Brain microvascular endothelial cell (primary cell): ENCODE measurements around the gene MAP4.

Experiments
- DNase-seq: peaks from one replicate; pipeline ENCODE4 v3.0.0-alpha.2; 2020
- H3K27ac ChIP-seq: fragments of 250-450 bp; sonication (Bioruptor Pico); 2 replicates; pipeline ENCODE4 v1.5.1; 2020; ENCODE audit warnings: mild to moderate bottlenecking, moderate library complexity
- H3K27me3 ChIP-seq: fragments of 250-450 bp; sonication (Bioruptor Pico); replicated peaks from 2 replicates; pipeline ENCODE4 v1.5.1; 2020; ENCODE audit warnings: mild to moderate bottlenecking
- H3K36me3 ChIP-seq: fragments of 250-450 bp; sonication (Bioruptor Pico); replicated peaks from 2 replicates; pipeline ENCODE4 v1.5.1; 2020; ENCODE audit warnings: mild to moderate bottlenecking
- H3K4me3 ChIP-seq: 2 replicates; pipeline ENCODE4 v1.5.1; 2011; ENCODE audit warnings: low read depth, mild to moderate bottlenecking, control low read depth, low read length, moderate library complexity
- CTCF ChIP-seq: IDR thresholded peaks from 2 replicates; pipeline ENCODE4 v1.5.1; 2011; ENCODE audit warnings: low read depth, mild to moderate bottlenecking, moderate library complexity, low read length, control low read depth, inconsistent platforms; ENCODE audit errors: missing control alignments
- in situ Hi-C: cut with HindIII; loops from 2 replicates; pipeline ENCODE4 v1.10.0; 2017; ENCODE audit warnings: low sequenced_read_pairs, low pct_ligation_motif_present

MAP4 gene

GRCh38 chr3:47856669-47857068 is 159.5 kb downstream of the MAP4 start:
- Histone ChIP-seq H3K27me3 (no peaks in the 10 kb centered on the region), H3K27ac (no peak overlapping the region), H3K4me3 (no peak overlapping the region), H3K36me3 (peaks cover 92% of the 10 kb centered on the region)
- DNase-seq = no peak
- in situ Hi-C loops = no loop called here
- TF ChIP-seq CTCF = no peak

GRCh38 chr3:47855461-47856383 is 160.5 kb downstream of the MAP4 start:
- H3K36me3 ChIP-seq = peaks cover 94% of the 10 kb centered on the region
- DNase-seq = no peak
- TF ChIP-seq CTCF = no peak
- H3K27me3 ChIP-seq = no peaks in the 10 kb centered on the region
- no peak overlapping the region for H3K27ac ChIP-seq
- H3K4me3 ChIP-seq = no peak overlapping the region
- in situ Hi-C loops = no loop called here

GRCh38 chr3:47854720-47855455 is 161.3 kb downstream of the MAP4 start:
- peaks cover 89% of the 10 kb centered on the region for H3K36me3 ChIP-seq
- TF ChIP-seq CTCF = no peak
- H3K27me3 ChIP-seq = no peaks in the 10 kb centered on the region
- H3K4me3 ChIP-seq = no peak overlapping the region
- H3K27ac ChIP-seq = no peak overlapping the region
- DNase-seq = no peak
- in situ Hi-C loops = no loop called here

- H3K36me3 ChIP-seq = peaks cover 89% of the 10 kb centered on the region
- H3K27me3 ChIP-seq = no peaks in the 10 kb centered on the region
- TF ChIP-seq CTCF = no peak
- no peak for DNase-seq
- no peak overlapping the region for H3K4me3 ChIP-seq
- in situ Hi-C loops = no loop called here
- no peak overlapping the region for H3K27ac ChIP-seq
Observed at GRCh38 chr3:47854267-47854666, 161.9 kb downstream of the MAP4 start.

GRCh38 chr3:47852604-47853602 is 163.3 kb downstream of the MAP4 start:
- no peak overlapping the region for H3K27ac ChIP-seq

More at GRCh38 chr3:47852604-47853602, 163.3 kb downstream of the MAP4 start:
- no peak for DNase-seq
- Histone ChIP-seq H3K36me3 (peaks cover 90% of the 10 kb centered on the region), H3K4me3 (no peak overlapping the region), H3K27me3 (no peaks in the 10 kb centered on the region)
- no peak for TF ChIP-seq CTCF
- in situ Hi-C loops = no loop called here
